GM21526 (cell line): Measurements from ENCODE around the gene LIN37.
"Not testable (repeated sequence)": the region's sequence is repeated elsewhere in the genome, so short reads cannot be mapped to it uniquely, and the experiment has no call there.

ENCODE experiments used
- ATAC-seq: cut with Tn5 transposase; IDR thresholded peaks from one replicate; pipeline ENCODE4 v1.9.1; 2021; ENCODE audit warnings: moderate library complexity; ENCODE audit not compliant: unreplicated experiment, low FRiP score

The LIN37 gene

GRCh38 chr19:35719402-35720162 is 28.8 kb upstream of the LIN37 start:
- ATAC-seq = no peak

GRCh38 chr19:35720163-35720524 is 28.2 kb upstream of the LIN37 start:
- ATAC-seq = no peak

DNA sequence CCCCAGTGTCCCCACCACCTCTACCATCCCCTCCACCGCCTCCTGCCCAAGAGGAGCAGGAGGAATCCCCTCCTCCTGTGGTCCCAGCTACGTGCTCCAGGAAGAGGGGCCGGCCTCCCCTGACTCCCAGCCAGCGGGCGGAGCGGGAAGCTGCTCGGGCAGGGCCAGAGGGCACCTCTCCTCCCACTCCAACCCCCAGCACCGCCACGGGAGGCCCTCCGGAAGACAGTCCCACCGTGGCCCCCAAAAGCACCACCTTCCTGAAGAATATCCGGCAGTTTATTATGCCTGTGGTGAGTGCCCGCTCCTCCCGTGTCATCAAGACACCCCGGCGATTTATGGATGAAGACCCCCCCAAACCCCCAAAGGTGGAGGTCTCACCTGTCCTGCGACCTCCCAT is 27.7 kb upstream of the LIN37 start:
- no peak for ATAC-seq

DNA sequence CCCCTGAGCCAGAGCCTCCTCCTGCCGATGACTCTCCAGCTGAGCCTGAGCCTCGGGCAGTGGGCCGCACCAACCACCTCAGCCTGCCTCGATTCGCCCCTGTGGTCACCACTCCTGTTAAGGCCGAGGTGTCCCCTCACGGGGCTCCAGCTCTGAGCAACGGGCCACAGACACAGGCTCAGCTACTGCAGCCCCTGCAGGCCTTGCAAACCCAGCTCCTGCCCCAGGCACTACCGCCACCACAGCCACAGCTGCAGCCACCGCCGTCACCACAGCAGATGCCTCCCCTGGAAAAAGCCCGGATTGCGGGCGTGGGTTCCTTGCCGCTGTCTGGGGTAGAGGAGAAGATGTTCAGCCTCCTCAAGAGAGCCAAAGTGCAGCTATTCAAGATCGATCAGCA is 27.0 kb upstream of the LIN37 start:
- ATAC-seq = no peak

DNA sequence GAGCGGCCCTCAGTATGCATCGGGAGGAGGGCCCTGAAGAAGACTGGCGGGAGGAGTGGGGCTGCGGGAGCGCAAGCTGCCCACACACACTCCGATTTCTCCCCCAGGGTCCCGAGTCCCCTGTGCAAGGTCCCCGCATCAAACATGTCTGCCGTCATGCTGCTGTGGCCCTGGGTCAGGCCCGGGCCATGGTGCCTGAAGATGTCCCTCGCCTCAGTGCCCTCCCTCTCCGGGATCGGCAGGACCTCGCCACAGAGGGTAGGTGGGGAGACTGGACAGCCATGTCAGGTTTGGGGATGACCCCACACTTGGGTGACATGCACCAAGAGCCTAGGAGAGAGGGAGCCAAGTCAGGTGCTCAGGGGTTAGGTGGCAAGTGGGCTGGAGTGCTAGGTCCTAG is 25.9 kb upstream of the LIN37 start:
- ATAC-seq = no peak

DNA sequence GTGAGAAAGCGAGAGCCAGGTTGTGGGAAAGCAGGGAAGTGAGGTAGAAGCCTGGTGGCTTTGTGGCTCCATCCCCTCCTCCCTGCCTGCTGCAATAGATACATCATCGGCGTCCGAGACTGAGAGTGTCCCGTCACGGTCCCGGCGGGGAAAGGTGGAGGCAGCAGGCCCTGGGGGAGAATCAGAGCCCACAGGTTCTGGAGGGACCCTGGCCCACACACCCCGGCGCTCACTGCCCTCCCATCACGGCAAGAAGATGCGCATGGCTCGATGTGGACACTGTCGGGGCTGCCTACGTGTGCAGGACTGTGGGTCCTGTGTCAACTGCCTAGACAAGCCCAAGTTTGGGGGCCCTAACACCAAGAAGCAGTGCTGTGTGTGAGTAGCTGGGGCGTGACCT is 25.5 kb upstream of the LIN37 start:
- ATAC-seq = no peak

GRCh38 chr19:35723671-35724070 is 24.7 kb upstream of the LIN37 start:
- ATAC-seq = no peak

- ATAC-seq = not testable (repeated sequence)
These were observed 24.2 kb upstream of the LIN37 start for GRCh38 chr19:35724132-35724531.

DNA sequence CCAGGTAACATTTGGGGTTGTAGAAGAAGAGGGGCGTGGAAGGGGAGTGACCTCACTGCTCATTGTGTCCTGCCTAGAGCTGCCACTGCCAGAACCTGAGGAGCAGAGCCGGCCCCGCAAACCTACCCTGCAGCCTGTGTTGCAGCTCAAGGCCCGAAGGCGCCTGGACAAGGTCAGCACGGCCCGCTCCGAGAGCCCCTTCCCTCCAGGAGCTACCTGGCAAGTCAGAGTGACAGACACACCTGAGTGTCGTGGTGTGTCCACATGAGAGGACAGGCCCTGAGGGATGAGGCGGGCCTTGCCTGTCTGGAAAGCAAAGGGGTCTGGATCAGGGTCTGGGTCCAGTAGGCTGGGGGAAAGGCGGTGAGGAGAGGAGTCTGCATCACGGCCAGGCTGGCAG is 23.8 kb upstream of the LIN37 start:
- no peak for ATAC-seq

- no peak for ATAC-seq
These were observed 23.0 kb upstream of the LIN37 start for GRCh38 chr19:35725216-35725861.

DNA sequence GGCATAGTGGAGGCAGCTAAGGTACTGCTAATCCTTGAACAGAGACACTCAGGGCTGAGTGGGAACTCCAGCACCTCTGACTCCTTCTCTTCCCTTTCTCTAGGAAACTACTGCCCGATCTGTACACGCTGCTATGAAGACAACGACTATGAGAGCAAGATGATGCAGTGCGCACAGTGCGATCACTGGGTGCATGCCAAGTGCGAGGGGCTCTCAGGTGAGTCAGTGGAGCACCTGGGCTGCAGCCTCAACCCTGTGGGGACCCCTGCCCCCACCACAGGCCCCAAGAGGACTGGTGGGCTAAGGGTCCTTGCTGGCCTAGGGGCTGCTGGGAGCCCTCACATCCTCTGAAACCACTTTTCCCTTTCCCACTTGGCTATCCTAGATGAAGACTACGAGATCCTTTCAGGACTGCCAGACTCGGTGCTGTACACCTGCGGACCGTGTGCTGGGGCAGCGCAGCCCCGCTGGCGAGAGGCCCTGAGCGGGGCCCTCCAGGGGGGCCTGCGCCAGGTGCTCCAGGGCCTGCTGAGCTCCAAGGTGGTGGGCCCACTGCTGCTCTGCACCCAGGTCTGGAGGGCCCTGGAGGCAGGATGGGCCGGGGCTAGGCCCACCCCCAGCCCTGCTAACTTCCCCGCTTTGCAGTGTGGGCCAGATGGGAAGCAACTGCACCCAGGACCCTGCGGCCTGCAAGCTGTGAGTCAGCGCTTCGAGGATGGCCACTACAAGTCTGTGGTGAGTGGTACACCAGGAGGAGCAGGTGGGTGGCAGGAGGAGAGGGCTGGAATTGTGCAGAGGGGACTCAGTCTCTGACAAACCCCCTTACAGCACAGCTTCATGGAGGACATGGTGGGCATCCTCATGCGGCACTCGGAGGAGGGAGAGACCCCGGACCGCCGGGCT is 21.1 kb upstream of the LIN37 start:
- no peak for ATAC-seq

DNA sequence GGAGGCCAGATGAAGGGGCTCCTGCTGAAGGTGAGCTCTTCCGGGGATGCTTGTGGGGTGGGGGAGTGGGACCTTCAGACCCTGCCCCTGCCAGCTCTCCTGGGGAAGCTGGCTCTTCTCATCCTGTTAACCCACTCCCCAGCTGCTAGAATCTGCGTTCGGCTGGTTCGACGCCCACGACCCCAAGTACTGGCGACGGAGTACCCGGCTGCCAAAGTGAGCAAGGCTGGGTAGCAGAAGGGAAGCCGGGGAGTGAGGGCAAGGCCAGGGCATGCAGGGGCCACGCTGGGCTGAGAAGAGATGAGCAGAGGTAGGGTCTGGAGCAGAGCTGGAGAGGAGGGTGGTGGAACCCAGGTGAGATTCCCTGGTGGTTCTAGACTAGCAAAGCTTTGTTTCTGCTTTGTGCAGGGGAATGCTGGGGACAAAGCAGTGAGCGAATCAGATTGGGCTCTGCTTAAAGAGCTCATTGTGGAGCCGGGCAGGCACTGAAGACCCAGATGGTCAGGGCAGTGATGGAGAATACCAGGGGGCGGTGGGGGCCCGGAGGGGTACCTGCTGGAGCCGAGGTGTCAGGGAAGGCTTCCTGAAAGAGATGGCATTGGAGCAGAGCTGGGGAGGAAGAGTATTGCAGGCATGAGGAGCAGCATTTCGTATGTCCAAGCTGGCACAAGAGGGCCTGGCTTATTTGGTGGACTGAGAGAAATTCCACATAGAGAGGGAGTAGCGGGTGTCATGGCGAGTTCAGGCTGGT is 20.2 kb upstream of the LIN37 start:
- no peak for ATAC-seq

DNA sequence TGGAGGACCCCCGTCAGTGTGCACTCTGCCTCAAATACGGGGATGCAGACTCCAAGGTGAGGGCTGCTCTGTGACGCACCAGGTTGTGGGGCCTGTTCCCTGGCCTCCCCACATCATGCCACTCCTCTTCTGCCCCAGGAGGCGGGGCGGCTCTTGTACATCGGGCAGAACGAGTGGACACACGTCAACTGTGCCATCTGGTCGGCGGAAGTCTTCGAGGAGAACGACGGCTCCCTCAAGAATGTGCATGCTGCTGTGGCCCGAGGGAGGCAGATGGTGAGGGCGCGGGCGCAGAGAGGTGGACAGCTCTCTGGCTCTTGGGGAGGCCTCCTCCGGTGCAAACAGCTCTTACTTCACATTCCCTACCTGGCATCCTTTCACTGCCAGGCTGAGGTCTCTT is 19.4 kb upstream of the LIN37 start:
- ATAC-seq = no peak

DNA sequence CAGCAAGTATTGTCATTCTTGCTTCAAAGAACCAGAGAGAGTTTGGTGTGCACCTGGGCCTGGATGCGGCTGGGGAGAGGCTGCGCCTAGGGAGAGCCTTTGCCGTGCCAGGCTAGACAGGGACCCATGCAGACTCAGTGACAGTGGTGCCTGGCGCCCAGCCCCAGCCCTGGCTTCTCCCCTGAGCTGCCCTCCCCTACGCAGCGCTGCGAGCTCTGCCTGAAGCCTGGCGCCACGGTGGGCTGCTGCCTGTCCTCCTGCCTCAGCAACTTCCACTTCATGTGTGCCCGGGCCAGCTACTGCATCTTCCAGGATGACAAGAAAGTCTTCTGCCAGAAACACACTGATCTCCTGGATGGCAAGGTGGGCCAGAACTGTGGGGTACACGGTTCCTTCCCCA is 18.6 kb upstream of the LIN37 start:
- ATAC-seq = no peak

DNA sequence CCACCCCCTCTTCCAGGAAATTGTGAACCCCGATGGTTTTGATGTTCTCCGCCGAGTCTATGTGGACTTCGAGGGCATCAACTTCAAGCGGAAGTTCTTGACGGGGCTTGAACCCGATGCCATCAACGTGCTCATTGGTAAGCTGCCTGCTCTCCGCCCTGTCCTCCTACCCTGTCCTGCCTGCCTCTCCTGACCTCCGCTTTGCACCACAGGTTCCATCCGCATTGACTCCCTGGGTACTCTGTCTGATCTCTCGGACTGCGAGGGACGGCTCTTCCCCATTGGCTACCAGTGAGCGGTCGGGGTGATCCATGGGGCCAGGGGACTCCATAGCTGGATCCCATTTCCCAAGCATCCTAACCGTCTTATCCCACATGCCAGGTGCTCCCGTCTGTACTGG is 18.1 kb upstream of the LIN37 start:
- no peak for ATAC-seq

DNA sequence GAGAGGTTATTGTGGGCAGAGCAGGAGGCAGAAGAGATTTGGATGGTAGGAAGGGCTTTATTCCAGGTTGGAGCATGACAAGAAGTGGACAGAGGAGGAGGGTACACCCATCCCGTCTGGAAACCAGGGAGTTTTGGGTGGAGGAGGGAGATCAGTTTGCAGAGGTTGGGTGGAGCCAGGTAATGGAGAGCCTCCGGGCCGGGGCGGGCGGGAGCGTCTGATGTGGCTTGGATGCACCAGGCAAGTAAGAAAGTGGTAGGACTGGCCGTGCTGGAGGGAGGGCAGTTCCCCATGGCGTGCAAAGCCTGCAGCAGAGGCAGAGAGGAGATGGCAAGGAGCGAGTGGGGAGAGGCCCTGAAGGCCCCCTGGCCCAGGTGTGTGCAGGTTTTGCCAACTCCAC is 17.0 kb upstream of the LIN37 start:
- no peak for ATAC-seq

- no peak for ATAC-seq
These were observed 16.5 kb upstream of the LIN37 start for GRCh38 chr19:35731779-35732405.

- ATAC-seq = no peak
These were observed 15.7 kb upstream of the LIN37 start for GRCh38 chr19:35732540-35733179.

- ATAC-seq = no peak
These were observed 14.9 kb upstream of the LIN37 start for GRCh38 chr19:35733180-35734125.
